OCI-M2 (cell line): ENCODE results near the gene SAMD5.

ENCODE experiments used
- DNase-seq: peaks from one replicate; lab custom pipeline; 2025; ENCODE audit not compliant: unreplicated experiment; lab: John Stamatoyannopoulos, UW

The SAMD5 gene

DNA sequence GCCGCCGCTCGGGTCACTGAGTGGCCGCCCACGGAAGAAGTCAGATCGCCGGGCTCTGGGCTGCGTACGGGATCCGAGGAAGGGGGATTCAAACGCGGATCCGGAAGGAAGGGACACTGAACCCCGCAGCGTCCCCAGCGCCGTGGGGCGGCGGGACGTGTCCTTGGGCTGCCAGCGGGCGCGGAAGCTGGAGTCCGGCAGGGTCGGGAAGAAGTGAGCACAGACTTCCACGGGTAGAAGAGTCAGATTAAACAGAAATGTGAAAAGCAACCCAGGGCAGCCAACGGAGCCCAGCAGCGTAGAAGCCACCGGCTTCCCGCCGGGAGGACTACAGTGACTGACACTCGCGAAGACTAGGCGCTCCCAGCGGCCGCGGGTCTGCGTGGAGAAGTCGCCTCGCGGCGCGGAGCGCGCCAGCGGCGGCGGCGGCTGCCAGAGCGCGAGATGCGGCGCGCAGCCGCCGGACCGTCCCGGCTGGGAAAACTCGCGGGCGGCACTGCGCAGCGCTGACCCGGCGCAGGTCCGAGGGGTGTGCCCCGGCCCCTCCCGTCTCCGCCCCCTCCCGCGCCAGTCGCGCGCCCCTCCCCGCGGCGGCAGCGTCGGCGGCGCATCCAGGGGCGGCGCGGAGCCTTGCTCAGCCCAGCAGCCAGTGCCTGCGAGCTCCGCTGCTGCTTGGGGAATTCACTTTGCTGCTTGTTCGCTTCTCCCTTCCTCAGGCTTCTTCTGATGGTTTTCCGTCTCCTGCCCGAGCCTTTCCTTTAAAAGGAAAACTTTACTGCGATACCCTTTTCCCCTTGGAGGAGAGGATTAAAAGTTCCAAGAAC is at the start of gene SAMD5:
Gene SAMD5 (plus strand): TSS at position 649 of the 824 bp plus-strand sequence. CDS start 239 bp downstream, outside the sequence.
- no peak for DNase-seq

- no peak for DNase-seq
These were observed 48.7 kb upstream of the SAMD5 start for GRCh38 chr6:147459780-147460179.

DNA sequence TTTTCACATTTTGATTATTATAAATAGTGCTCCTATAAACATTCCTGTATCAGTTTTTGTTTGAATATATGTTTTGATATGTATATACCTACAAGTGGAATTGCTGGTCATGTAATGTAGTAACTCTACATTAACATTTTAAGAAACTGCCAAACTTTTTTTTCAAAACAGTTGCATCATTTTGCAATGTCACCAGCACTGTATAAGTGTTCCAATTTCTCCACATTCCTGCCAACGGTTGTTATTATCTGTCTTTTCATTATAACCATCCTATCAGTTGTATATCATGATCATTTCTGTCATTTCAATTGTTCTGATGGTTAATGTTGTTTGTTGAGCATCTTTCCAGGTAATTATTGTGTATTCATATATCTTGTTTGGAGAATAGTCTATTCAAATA is 44.8 kb upstream of the SAMD5 start:
- DNase-seq, result no peak

DNA sequence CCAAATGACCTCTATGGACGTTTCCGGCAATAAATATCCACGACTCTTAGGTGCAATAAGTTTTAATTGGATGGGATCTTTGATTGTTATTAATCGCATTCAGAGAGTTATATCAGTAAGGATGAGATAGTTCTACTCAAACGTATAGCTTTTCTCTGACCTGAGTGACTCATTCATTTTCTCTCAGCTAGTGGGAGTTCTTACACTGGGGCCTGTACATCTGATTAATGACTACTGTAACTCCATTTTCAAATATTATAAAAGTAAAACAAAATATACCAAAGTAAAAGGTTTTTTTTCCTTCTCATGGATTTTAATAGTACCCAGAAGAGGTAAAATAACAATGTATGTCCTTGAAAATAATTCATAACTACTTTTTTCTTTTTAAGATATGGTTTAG is 41.1 kb upstream of the SAMD5 start:
- DNase-seq, result no peak

- no peak for DNase-seq
These were observed 40.6 kb upstream of the SAMD5 start for GRCh38 chr6:147467886-147468285.

GRCh38 chr6:147468634-147469033 is 39.9 kb upstream of the SAMD5 start:
- DNase-seq, result no peak

DNA sequence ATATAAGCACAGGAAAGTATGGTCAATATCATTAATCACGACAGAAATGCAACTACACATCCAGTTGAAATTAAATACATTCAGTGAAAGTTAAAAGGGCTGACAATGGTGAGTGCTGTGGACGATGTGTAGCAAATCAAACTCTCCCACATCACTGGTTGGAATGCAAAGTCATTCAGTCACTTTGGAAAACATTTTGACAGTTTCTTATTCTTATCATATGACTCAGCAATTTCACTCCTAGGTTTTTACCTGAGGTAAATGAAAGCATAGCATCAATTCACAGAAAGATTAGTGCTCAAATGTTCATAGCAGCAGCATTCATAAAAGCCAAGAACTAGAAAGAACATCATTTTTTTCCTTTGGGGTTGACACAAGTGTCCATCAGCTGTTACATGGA is 28.6 kb upstream of the SAMD5 start:
- no peak for DNase-seq

DNA sequence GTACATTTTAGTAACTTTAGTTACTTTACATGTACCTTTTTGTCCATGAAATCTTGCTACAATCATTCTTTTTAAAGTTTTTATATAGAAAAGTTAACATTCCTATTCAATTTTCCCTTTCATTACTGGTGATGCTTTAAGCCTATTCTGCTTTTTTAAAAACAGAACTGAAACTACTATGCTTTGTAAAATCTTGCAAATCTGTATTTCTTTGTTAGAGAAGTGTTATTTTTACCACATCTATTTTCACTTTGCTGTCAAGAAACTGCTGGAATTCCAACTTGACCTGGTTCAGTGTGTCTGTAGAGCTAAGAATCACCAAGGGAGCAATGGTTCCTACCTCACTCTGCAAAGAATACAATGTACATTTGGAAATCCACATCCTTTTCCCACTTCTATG is 21.8 kb upstream of the SAMD5 start:
- no peak for DNase-seq

GRCh38 chr6:147497472-147497871 is 11.0 kb upstream of the SAMD5 start:
- no peak for DNase-seq

GRCh38 chr6:147503587-147503986 is 4.9 kb upstream of the SAMD5 start:
- no peak for DNase-seq

DNA sequence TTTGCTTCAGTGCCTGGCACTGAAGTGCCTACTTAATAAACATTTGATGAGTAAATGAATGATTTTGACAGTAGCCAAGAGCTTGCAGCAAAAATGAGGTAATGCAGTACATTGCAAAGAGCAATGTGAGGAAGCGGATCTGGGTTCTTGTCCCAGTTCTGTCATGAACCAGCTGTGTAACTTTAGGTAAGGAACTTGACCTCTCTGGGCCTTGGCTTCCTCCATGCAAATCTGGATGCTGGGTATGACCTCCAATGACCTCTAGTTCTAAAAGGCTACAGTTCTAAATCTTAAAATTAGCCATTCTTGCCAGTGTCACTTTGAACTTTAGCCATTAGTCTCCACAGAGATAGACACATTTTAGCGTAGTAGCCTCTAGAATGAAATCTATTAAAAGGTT is 3.6 kb upstream of the SAMD5 start:
- DNase-seq, result no peak

DNA sequence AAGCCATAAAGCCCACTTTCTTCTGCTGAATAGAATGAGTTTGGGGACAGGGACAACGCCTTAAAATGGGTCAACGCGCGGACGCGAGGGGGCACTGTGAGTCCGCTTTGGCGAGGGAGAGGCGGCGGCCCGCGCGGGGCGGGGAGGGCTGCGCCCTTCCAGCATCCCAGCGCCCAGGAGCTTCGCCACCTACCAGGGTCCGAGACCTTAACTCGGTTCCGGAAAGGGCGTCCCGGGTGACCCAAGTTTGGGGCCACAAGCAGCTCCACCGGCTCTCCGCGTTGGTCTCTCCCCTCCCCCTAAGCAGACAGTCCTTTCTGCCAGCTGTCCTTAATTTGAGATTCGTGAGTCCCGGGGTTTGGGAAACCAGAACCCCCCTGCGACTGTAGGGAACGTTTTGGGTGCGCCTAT is 1.8 kb upstream of the SAMD5 start:
- no peak for DNase-seq

GRCh38 chr6:147507162-147508041 is 1.1 kb upstream of the SAMD5 start:
- DNase-seq, result no peak

GRCh38 chr6:147508866-147509608 is 547 bp downstream of the SAMD5 start:
- no peak for DNase-seq

DNA sequence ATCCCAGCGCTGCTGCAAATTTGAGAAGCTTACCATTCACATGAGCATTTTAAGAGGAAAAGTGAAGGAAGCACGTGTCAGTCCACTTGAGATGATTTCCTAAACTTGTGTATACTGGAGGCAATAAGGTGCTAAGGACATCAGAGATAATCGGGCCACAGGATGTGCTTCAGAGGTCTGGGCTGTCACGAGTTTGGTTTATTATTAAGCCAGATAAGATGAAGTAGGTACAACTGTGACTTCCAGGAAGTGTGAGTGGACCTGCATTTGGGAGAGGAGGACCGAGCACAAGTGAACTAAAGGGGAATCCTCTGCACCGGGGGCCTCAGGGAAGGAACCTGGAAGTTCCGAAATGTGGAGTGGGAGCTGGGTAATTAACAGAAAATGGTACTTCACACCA is 1.4 kb downstream of the SAMD5 start:
- no peak for DNase-seq

GRCh38 chr6:147510929-147511590 is 2.6 kb downstream of the SAMD5 start:
- no peak for DNase-seq

DNA sequence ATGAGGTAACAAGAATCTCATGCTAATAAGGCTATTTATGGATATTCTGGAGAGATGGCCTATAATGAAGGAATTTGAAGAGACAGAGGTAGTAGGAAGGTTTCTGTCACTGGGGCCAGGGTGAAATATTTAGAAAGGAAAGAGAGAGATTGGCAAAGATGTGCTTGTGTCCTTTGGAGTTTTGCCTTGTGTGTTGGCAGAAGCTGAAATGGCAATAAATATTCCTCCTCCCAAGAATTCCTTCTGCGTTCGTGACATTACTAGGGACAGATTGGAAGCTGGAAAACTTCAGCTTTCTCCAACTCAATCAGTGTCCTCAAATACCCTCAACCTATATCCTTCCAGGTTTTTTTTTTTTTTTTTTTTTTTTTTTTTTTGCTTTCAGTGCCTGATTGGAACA is 6.3 kb downstream of the SAMD5 start:
- DNase-seq, result no peak

DNA sequence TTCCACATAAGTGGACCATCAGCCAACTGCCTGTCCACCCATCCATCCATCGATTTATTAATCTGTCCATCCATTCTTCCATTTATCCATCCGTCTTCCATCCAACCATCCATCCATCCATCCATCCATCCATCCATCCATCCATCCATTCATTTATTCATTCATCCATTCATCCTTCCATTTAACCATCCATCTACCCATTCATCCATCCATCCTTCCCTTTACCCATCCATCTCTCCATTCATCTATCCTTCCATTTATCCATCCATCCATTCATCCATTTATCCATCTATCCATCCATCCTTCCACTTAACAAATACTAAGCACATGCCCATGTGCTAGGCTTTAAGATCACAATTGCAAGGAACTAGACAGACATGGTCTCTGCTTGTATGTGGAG is 6.8 kb downstream of the SAMD5 start:
- no peak for DNase-seq

GRCh38 chr6:147522597-147522996 is 14.1 kb downstream of the SAMD5 start:
- no peak for DNase-seq

GRCh38 chr6:147525519-147526209 is 17.2 kb downstream of the SAMD5 start:
- no peak for DNase-seq
